H9 (cell line): Measurements from ENCODE around the gene STX10. TPM values are rescaled to one million over a fixed set of nuclear protein-coding genes. Genes with fewer than 3 reads are reported as not detected.
A peak's percentile ranks its signal among the peaks of the same experiment; 100 is the strongest.

ENCODE experiments used
- DNase-seq: peaks from one replicate; pipeline ENCODE4 v3.0.0-alpha.2; 2017
- H2AFZ ChIP-seq: one replicate; pipeline ENCODE4 v1.6.1; 2013; ENCODE audit warnings: mild to moderate bottlenecking, low read length, control low read depth, moderate library complexity
- H2AK5ac ChIP-seq: 2 replicates; pipeline ENCODE4 v1.6.1; 2013; ENCODE audit warnings: low read length, control low read depth, mixed read lengths; ENCODE audit not compliant: insufficient read length
- H2BK120ac ChIP-seq: one replicate; pipeline ENCODE4 v1.6.1; 2013; ENCODE audit warnings: low read depth, mild to moderate bottlenecking, low read length, control low read depth, inconsistent platforms; ENCODE audit not compliant: poor library complexity, severe bottlenecking
- H2BK12ac ChIP-seq: 2 replicates; pipeline ENCODE4 v1.6.1; 2013; ENCODE audit warnings: low read length, control low read depth, mixed read lengths, low read depth; ENCODE audit not compliant: insufficient read length
- H2BK15ac ChIP-seq: 2 replicates; pipeline ENCODE4 v1.6.1; 2013; ENCODE audit warnings: low read depth, low read length, control low read depth
- H2BK20ac ChIP-seq: one replicate; pipeline ENCODE4 v1.6.1; 2013; ENCODE audit warnings: low read depth, mild to moderate bottlenecking, low read length, control low read depth, inconsistent platforms; ENCODE audit not compliant: poor library complexity, severe bottlenecking
- H2BK5ac ChIP-seq: 2 replicates; pipeline ENCODE4 v1.6.1; 2013; ENCODE audit warnings: low read length, control low read depth, mixed read lengths; ENCODE audit not compliant: insufficient read length
- H3K14ac ChIP-seq: 2 replicates; pipeline ENCODE4 v1.6.1; 2013; ENCODE audit warnings: low read length, control low read depth; ENCODE audit not compliant: insufficient read depth
- H3K18ac ChIP-seq: 2 replicates; pipeline ENCODE4 v1.6.1; 2013; ENCODE audit warnings: low read depth, mild to moderate bottlenecking, mixed read lengths, low read length, control low read depth; ENCODE audit not compliant: insufficient read length
- H3K23ac ChIP-seq: 2 replicates; pipeline ENCODE4 v1.6.1; 2013; ENCODE audit warnings: low read length, control low read depth, mixed read lengths, low read depth; ENCODE audit not compliant: insufficient read length
- H3K23me2 ChIP-seq: 2 replicates; pipeline ENCODE4 v1.6.1; 2013; ENCODE audit warnings: low read depth, mild to moderate bottlenecking, mixed read lengths, low read length, control low read depth; ENCODE audit not compliant: insufficient read length, poor library complexity, severe bottlenecking
- H3K27ac ChIP-seq: 2 replicates; pipeline ENCODE4 v1.5.1; 2013; ENCODE audit warnings: low read length, control low read depth, mixed read lengths, low read depth; ENCODE audit not compliant: insufficient read length
- H3K27me3 ChIP-seq: 2 replicates; pipeline ENCODE4 v1.6.1; 2013; ENCODE audit warnings: low read length, control low read depth, inconsistent platforms; ENCODE audit not compliant: insufficient read depth
- H3K4ac ChIP-seq: 2 replicates; pipeline ENCODE4 v1.6.1; 2013; ENCODE audit warnings: low read depth, mild to moderate bottlenecking, control low read depth, inconsistent platforms, low read length, moderate library complexity
- H3K4me1 ChIP-seq: 2 replicates; pipeline ENCODE4 v1.6.1; 2013; ENCODE audit warnings: low read length, control low read depth, inconsistent platforms; ENCODE audit not compliant: insufficient read depth
- H3K4me2 ChIP-seq: 2 replicates; pipeline ENCODE4 v1.6.1; 2013; ENCODE audit warnings: low read length, control low read depth, mixed read lengths; ENCODE audit not compliant: insufficient read length, insufficient read depth
- H3K56ac ChIP-seq: 2 replicates; pipeline ENCODE4 v1.6.1; 2013; ENCODE audit warnings: low read depth, mild to moderate bottlenecking, mixed read lengths, low read length, control low read depth; ENCODE audit not compliant: insufficient read length
- H3K79me1 ChIP-seq: 2 replicates; pipeline ENCODE4 v1.6.1; 2013; ENCODE audit warnings: low read depth, mild to moderate bottlenecking, moderate library complexity, low read length, control low read depth, inconsistent platforms; ENCODE audit not compliant: insufficient read depth, poor library complexity, severe bottlenecking
- H3K79me2 ChIP-seq: 2 replicates; pipeline ENCODE4 v1.6.1; 2013; ENCODE audit warnings: low read length, control low read depth, inconsistent platforms; ENCODE audit not compliant: insufficient read depth
- H3K9ac ChIP-seq: 2 replicates; pipeline ENCODE4 v1.6.1; 2013; ENCODE audit warnings: low read length, control low read depth, mixed read lengths; ENCODE audit not compliant: insufficient read length; ENCODE audit errors: extremely low read depth
- H3K9me3 ChIP-seq: one replicate; pipeline ENCODE4 v1.6.1; 2013; ENCODE audit warnings: low read depth, low read length, inconsistent platforms; ENCODE audit not compliant: control insufficient read depth
- H3T11ph ChIP-seq: one replicate; pipeline ENCODE4 v1.6.1; 2013; ENCODE audit warnings: mild to moderate bottlenecking, low read length, control low read depth, inconsistent platforms
- H4K20me1 ChIP-seq: one replicate; pipeline ENCODE4 v1.6.1; 2013; ENCODE audit not compliant: control insufficient read depth, insufficient read length, insufficient read depth
- H4K5ac ChIP-seq: 2 replicates; pipeline ENCODE4 v1.6.1; 2013; ENCODE audit warnings: low read depth, mild to moderate bottlenecking, mixed read lengths, low read length, control low read depth; ENCODE audit not compliant: insufficient read length
- H4K8ac ChIP-seq: replicated peaks from 2 replicates; pipeline ENCODE4 v1.6.1; 2013; ENCODE audit warnings: low read length, control low read depth, mixed read lengths, low read depth; ENCODE audit not compliant: insufficient read length
- H4K91ac ChIP-seq: 2 replicates; pipeline ENCODE4 v1.6.1; 2013; ENCODE audit warnings: low read depth, mild to moderate bottlenecking, moderate library complexity, mixed read lengths, low read length, control low read depth; ENCODE audit not compliant: insufficient read length
- H3K27ac Mint-ChIP-seq, 3 experiments: 2 replicates in 2 of 3; 3 replicates in 1 of 3; pipeline ENCODE4 v1.8.0; 2020 to 2021; ENCODE audit warnings: mixed read lengths in 3 of 3, mild to moderate bottlenecking in 1 of 3, moderate library complexity in 1 of 3
- H3K27me3 Mint-ChIP-seq: 2 replicates; pipeline ENCODE4 v1.8.0; 2021; ENCODE audit warnings: low read depth, mild to moderate bottlenecking, moderate library complexity, mixed read lengths
- H3K36me3 Mint-ChIP-seq, 3 experiments: 2 replicates in 2 of 3; 3 replicates in 1 of 3; pipeline ENCODE4 v1.8.0; 2020 to 2021; ENCODE audit warnings: low read depth in 3 of 3, mixed read lengths in 3 of 3; ENCODE audit not compliant: insufficient read depth in 1 of 3
- H3K4me1 Mint-ChIP-seq, 2 experiments: 2 replicates each; pipeline ENCODE4 v1.8.0; 2020; ENCODE audit warnings: mixed read lengths in 2 of 2
- H3K4me3 Mint-ChIP-seq, 2 experiments: 2 replicates in 1 of 2; 3 replicates in 1 of 2; pipeline ENCODE4 v1.8.0; 2020 to 2021; ENCODE audit warnings: mild to moderate bottlenecking in 2 of 2, mixed read lengths in 2 of 2, moderate library complexity in 1 of 2
- H3K9me3 Mint-ChIP-seq, 2 experiments: 2 replicates in 1 of 2; 3 replicates in 1 of 2; pipeline ENCODE4 v1.8.0; 2020; ENCODE audit warnings: mild to moderate bottlenecking in 2 of 2, mixed read lengths in 2 of 2, moderate library complexity in 1 of 2
- WGBS: extraction: QIAGEN DNeasy Blood & Tissue Kit; methylation state at CpG from one replicate; pipeline ENCODE4 v1.1.7; 2013; ENCODE audit warnings: missing lambda C conversion rate, low lambda C conversion rate, mixed read lengths; ENCODE audit not compliant: insufficient read length; ENCODE audit errors: extremely low coverage; 5-methylcytosine and 5-hydroxymethylcytosine counted together
- total RNA-seq: library from RNA; stranded (reverse); gene quantifications from 2 replicates; pipeline ENCODE4 v1.2.1, GENCODE V29; 2021
- TF ChIP-seq, protein P1 (sequence below): fragments of 200-600 bp; sonication (generic); conservative IDR thresholded peaks from 3 replicates; pipeline ENCODE4 v1.8.0; 2021; ENCODE audit warnings: antibody characterized with exemption, mild to moderate bottlenecking

STX10 gene
- total RNA-seq, 1 experiment from 2014 or later = 39.4 TPM

DNA sequence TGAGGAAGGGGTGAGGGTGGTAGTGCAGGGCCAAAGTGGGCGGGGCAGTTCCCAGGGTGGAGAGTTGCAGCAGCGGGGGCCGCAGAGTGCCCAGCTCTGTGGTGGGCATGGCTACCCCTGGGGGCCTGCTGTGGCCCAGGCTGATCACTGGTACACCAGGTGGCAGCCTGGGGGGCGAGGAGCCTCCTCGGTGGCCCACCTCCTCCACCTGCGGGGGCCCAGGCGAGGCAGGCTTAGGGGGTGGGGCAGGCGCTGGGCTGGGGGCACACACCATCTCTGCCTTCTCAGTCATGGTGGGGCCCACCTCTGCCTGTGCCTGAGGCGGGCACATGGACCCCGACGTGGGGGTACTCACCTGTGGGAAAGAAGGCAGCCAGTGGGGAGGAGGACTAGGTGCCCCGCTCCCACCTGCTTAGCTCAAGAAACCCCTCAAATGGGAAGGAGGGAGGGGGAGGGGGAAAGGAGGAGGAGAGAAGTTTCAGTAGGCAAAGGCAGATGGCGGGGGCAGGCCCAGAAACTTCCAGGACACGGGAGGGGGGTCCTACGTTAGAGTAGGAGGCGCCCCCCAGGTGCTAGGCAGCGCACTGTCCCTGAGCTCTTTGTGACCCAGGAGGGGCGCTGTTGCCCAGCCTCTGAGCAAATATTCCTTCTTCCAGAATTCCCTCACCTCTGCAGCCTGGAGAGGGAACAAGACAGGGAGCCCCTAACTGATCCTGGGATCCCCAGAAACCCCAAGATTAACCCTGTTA, 49.2 kb downstream of the STX10 start:
- Mint-ChIP-seq H3K27me3 (peaks cover 66% of the 10 kb centered on the region), H3K27ac (no peak overlapping the region), H3K4me1 (peaks cover 18 to 33% of the 10 kb centered on the region in 2 experiments), H3K9me3 (peaks cover 7% of the 10 kb centered on the region in 2 experiments; a peak in 4 of 5 replicates), H3K36me3 (peaks cover 0 to 3% (median 2%) of the 10 kb centered on the region in 3 experiments; a peak in 3 of 7 replicates), H3K4me3 (0 out of 5 replicates have a peak overlapping the region, but pooled peaks of 1 of the 2 experiments have one; percentile 68)
- DNase-seq = no peak
- Histone ChIP-seq H3T11ph (no peak overlapping the region), H3K27ac (no peak overlapping the region), H2BK15ac (no peak overlapping the region), H2BK12ac (no peak overlapping the region), H2BK20ac (no peak overlapping the region), H2BK120ac (no peak overlapping the region), H3K18ac (no peak overlapping the region), H3K79me1 (no peaks in the 10 kb centered on the region), H2AFZ (no peak overlapping the region), H4K91ac (no peak overlapping the region), H3K23me2 (peaks cover 3% of the 10 kb centered on the region), H4K5ac (no peak overlapping the region), H3K4me2 (no peak overlapping the region), H3K9me3 (no peaks in the 10 kb centered on the region), H3K27me3 (peaks cover 33% of the 10 kb centered on the region; the same call in 1 of the 2 replicates), H2AK5ac (no peak overlapping the region), H3K9ac (no peak overlapping the region), H2BK5ac (no peak overlapping the region), H3K56ac (no peak overlapping the region), H4K20me1 (peaks cover 3% of the 10 kb centered on the region), H3K23ac (no peak overlapping the region), H3K14ac (no peak overlapping the region), H3K79me2 (no peaks in the 10 kb centered on the region), H3K4me1 (no peaks in the 10 kb centered on the region), H3K4ac (no peak overlapping the region), H4K8ac (no peak overlapping the region)
- WGBS = no CpG with 5 or more reads among the region's 18 CpGs
- TF ChIP-seq, protein P1, sequence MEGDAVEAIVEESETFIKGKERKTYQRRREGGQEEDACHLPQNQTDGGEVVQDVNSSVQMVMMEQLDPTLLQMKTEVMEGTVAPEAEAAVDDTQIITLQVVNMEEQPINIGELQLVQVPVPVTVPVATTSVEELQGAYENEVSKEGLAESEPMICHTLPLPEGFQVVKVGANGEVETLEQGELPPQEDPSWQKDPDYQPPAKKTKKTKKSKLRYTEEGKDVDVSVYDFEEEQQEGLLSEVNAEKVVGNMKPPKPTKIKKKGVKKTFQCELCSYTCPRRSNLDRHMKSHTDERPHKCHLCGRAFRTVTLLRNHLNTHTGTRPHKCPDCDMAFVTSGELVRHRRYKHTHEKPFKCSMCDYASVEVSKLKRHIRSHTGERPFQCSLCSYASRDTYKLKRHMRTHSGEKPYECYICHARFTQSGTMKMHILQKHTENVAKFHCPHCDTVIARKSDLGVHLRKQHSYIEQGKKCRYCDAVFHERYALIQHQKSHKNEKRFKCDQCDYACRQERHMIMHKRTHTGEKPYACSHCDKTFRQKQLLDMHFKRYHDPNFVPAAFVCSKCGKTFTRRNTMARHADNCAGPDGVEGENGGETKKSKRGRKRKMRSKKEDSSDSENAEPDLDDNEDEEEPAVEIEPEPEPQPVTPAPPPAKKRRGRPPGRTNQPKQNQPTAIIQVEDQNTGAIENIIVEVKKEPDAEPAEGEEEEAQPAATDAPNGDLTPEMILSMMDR = peak; percentile 62
